ENCODE measurements around the gene ABCC4. TPM values are rescaled to one million over a fixed set of nuclear protein-coding genes. Genes with fewer than 3 reads are reported as not detected.
A peak's percentile ranks its signal among the peaks of the same experiment; 100 is the strongest.

Gene ABCC4
- total RNA-seq, 1 donor from 2014 or later, result 1.6 TPM

- no peak for DNase-seq (ENCODE audit: low read depth in 2 of 2)
These were observed 179.7 kb downstream of the ABCC4 start for GRCh38 chr13:95121516-95121915.

GRCh38 chr13:95120650-95121049 is 180.6 kb downstream of the ABCC4 start:
- no peak for DNase-seq (ENCODE audit: low read depth in 2 of 2)

GRCh38 chr13:95118541-95119324 is 182.5 kb downstream of the ABCC4 start:
- peak in 1 of 2 donors; percentile 52 for DNase-seq (ENCODE audit: low read depth in 2 of 2)

DNA sequence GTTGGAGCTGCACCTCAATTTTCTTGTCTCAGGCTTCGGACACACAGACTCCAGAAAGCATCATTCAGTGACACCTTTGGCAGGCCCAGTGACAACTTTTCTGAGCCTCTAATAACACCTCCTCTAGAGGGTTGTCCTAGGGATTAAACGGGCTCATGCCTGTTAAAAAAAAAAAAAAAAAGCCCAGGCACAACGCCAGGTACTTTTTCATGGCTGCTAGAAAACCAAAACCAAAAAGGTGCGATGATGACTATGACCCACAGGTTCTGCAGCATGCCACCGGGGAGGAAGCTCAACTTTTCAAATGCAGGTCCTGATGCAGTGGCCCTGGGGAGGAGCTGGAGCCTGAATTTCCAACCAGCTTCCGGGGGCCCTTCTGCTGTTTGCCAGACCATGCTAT is 184.2 kb downstream of the ABCC4 start:
- no peak for DNase-seq (ENCODE audit: low read depth in 2 of 2)

- peak; percentile 46 to 78 for DNase-seq (ENCODE audit: low read depth in 2 of 2)
These were observed 185.7 kb downstream of the ABCC4 start for GRCh38 chr13:95115525-95115924.

DNA sequence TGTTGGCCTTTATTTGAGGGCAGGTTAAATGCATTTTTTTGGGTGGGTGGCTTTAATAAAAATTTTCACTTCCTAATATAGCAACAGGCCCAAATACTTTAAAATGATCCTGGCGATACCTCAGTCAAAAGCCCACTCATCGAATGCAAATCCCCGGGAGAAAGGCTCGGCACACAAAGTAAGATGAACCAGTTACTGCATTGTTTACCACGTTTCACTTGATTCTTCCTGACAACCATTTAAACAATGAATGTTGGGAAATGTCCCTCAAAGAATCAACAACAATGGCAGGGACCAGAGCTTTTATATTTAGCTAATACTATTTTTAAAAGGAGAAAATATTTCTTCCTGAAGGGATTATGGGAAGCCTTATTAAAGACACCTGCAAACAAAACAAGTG is 187.7 kb downstream of the ABCC4 start:
- DNase-seq (ENCODE audit: low read depth in 2 of 2), result peak; percentile 30 to 52

GRCh38 chr13:95112883-95113282 is 188.4 kb downstream of the ABCC4 start:
- DNase-seq (ENCODE audit: low read depth in 2 of 2), result peak; percentile 41 to 42

- DNase-seq (ENCODE audit: low read depth in 2 of 2), result no peak
These were observed 189.6 kb downstream of the ABCC4 start for GRCh38 chr13:95111608-95112007.

DNA sequence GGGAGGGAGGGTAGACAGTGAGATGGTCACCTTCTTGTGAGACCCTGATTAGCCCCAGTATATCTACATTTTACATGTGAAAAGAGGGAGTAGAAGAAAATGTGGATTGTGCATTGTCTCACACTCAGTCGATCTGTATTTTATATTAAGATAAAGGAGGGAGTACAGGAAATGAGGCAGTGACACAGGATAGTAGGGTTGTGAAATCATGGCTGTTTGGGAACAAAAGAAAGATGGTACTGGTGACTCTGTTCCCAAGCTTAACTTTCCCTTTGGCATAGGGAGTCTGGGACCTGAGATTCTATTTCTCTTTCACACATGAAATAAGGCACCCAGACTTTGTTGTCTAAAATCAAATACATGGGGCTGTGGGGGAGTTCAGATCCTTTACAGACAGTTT is 194.7 kb downstream of the ABCC4 start:
- peak in 1 of 2 donors; percentile 42 for DNase-seq (ENCODE audit: low read depth in 2 of 2)

- DNase-seq (ENCODE audit: low read depth in 2 of 2), result peak; percentile 42 to 71
These were observed 200.5 kb downstream of the ABCC4 start for GRCh38 chr13:95100525-95101433.

GRCh38 chr13:95099541-95099940 is 201.7 kb downstream of the ABCC4 start:
- DNase-seq (ENCODE audit: low read depth in 2 of 2), result peak; percentile 32 to 83

- peak in 1 of 2 donors; percentile 56 for DNase-seq (ENCODE audit: low read depth in 2 of 2)
These were observed 202.3 kb downstream of the ABCC4 start for GRCh38 chr13:95098916-95099315.

- DNase-seq (ENCODE audit: low read depth in 2 of 2), result no peak
These were observed 209.5 kb downstream of the ABCC4 start for GRCh38 chr13:95091755-95092154.

GRCh38 chr13:95087746-95088305 is 213.4 kb downstream of the ABCC4 start:
- peak; percentile 81 to 83 for DNase-seq (ENCODE audit: low read depth in 2 of 2)

GRCh38 chr13:95086761-95087160 is 214.5 kb downstream of the ABCC4 start:
- no peak for DNase-seq (ENCODE audit: low read depth in 2 of 2)

DNA sequence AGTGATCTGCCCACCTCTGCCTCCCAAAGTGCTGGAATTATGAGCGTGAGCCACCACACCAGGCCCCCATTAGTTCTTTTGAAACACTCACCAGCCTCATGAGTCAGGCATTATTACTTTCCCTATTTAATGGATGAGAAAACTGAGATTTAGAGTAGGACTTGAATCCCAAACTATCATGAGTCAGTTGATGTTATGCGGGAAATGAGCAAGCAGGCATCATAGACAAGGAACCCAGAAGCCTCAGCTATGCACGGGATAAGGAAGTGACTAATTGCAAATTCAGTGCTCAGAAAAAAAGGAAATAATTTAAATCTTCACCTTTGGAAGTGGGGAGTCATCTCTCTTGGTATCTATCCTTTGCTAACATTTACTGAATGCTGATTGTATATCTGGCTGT is 217.5 kb downstream of the ABCC4 start:
- DNase-seq (ENCODE audit: low read depth in 2 of 2), result peak; percentile 35 to 95

GRCh38 chr13:95083066-95083465 is 218.2 kb downstream of the ABCC4 start:
- DNase-seq (ENCODE audit: low read depth in 2 of 2), result no peak

DNA sequence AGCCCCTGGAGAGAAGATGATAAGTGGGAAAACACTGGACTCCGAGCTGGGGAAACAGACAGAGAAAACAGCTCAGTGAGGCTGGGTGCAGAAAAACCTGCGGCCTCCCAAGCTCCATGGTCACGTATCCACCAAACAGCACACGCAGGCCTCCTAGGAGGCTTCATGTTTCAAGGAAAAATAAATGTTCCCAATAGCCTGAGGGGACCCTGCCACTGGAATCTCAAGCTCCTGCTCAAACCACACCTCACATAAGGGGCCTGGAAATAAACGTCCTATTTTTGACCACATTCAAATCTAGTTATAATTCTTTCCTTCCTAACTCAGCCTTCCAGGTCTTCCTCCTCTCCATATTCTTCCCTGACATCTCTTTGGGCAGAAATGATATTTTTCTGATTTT is 225.7 kb downstream of the ABCC4 start:
- no peak for DNase-seq (ENCODE audit: low read depth in 2 of 2)

DNA sequence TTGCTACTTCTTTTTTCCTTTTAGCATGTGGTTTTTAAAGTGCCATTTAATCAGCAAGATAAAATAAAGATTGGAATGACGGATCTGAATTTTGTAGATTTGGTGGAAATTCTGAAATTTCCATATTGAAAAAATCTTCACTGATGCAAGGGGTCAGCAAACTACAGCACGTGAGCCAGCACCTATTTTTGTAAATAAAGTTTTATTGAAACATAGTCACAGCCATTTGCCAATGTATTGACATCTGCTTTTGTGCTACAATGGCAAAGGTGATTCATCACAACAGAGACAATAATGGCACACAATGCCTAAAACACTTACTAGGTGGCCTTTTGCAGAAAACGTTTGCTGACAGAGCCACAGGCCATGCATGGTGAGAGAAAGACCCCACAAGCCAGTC is 226.4 kb downstream of the ABCC4 start:
- DNase-seq (ENCODE audit: low read depth in 2 of 2), result no peak

GRCh38 chr13:95073747-95074311 is 227.4 kb downstream of the ABCC4 start:
- no peak for DNase-seq (ENCODE audit: low read depth in 2 of 2)

GRCh38 chr13:95067303-95067702 is 233.9 kb downstream of the ABCC4 start:
- DNase-seq (ENCODE audit: low read depth in 2 of 2), result peak in 1 of 2 donors; percentile 56

DNA sequence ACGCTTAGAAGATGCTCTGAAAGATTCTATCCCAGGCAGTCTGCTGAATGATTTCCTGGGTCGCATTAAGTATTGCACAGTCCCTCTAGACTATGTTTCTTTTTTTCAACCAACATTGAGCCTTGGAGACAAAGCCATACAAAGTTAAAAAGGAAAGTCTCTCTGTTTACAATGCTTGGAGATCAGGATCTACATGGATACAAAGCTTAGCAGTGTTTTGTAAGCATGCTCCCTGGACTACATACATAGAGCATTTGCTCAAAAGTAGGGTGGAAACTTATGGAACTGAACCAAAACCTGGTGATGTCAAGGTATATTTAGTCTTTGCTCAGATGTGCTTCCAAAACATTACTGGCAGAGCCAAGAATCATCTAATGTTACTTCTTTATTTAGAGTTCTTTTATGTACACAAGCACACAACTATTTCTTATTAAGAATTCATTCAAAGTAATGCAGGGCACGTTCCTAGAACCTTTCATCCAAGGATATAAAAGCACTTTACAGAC is 241.2 kb downstream of the ABCC4 start:
- no peak for DNase-seq (ENCODE audit: low read depth in 2 of 2)
